HEK293T (cell line): ENCODE data around the gene GFRA1.

Experiments
- BHLHE40 ChIP-seq: fragments of 450-650 bp; IDR thresholded peaks from 2 replicates; pipeline ENCODE4 v1.6.1; 2016; ENCODE audit warnings: mild to moderate bottlenecking, moderate library complexity, borderline replicate concordance
- CTBP1 ChIP-seq: fragments of 450-650 bp; IDR thresholded peaks from 2 replicates; pipeline ENCODE4 v1.6.1; 2016; ENCODE audit warnings: borderline replicate concordance
- FOXM1 ChIP-seq: fragments of 450-650 bp; IDR thresholded peaks from 2 replicates; pipeline ENCODE4 v1.6.1; 2017; ENCODE audit warnings: mild to moderate bottlenecking, borderline replicate concordance
- HDGF ChIP-seq: fragments of 450-650 bp; IDR thresholded peaks from 2 replicates; pipeline ENCODE4 v1.6.1; 2017; ENCODE audit warnings: antibody characterized with exemption, borderline replicate concordance
- PKNOX1 ChIP-seq: fragments of 450-650 bp; IDR thresholded peaks from 2 replicates; pipeline ENCODE4 v1.6.1; 2016
- SP1 ChIP-seq: fragments of 450-650 bp; IDR thresholded peaks from 2 replicates; pipeline ENCODE4 v1.6.1; 2017
- SUZ12 ChIP-seq: fragments of 450-650 bp; IDR thresholded peaks from 2 replicates; pipeline ENCODE4 v1.6.1; 2016; ENCODE audit warnings: mild to moderate bottlenecking

- no peak for TF ChIP-seq SP1
- no peak for TF ChIP-seq FOXM1
- no peak for TF ChIP-seq BHLHE40
- no peak for TF ChIP-seq PKNOX1
- no peak for TF ChIP-seq SUZ12
- TF ChIP-seq CTBP1 = no peak
- TF ChIP-seq HDGF = no peak
Observed at GRCh38 chr10:116175231-116175630, 97.8 kb downstream of the GFRA1 start.
